ENCODE measurements around the gene ALX4. TPM values are rescaled to one million over a fixed set of nuclear protein-coding genes. Genes with fewer than 3 reads are reported as not detected.

ALX4 gene
- total and polyA plus RNA-seq, 9 of the 15 experiments (the other 6 are each of a cell fraction or from before 2014, with no cell fraction given), result 0.07 to 1.2 (median 0.33) TPM

DNA sequence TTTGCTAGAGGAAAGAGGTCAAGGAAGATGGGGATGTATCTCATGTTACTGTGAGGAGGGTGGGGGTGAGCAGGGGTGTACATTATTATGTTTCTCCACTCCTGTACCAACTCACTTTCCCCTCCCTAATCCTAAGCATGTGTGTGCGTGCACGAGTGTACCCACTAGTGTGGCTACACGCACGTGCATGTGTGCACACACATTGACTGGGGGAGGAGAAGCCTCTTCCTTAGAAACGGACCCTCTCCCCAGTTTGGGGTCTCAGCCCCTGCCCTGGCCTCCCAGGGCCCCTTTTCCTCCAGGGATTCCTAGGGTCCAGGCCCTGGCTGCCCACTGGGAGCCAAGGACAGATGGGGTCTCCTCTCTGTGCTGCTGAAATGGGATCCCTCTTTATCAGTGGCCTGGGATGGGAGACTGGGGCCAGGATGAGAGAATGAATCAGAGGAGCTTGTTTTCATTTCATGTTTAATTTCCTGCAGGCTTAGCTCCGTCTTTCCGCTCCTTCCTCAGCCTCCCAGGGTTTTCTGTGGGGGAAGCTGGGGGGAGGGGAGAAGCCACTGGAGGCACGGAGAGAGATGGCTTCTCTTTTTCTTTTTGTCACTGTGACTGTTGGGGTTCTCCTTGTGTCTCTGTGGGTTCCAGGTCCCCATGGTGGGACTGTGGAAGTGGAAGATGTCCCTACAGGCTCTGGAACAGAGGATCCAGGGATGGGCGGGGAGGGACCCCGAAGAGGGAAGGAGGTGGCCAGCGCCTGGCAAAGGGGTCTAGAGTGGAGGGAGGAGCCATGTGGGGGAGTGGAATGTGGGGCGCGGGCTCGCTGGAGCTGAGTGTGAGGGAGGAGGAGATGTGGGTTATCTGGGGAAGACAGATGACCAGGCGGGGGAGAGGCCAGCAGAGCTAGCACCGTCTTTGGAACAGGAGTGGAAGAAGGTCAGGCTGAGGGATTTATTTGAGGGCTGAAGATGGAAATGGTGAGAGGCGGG, 40.3 kb downstream of the ALX4 start (continued):
- TF ChIP-seq, protein P1, sequence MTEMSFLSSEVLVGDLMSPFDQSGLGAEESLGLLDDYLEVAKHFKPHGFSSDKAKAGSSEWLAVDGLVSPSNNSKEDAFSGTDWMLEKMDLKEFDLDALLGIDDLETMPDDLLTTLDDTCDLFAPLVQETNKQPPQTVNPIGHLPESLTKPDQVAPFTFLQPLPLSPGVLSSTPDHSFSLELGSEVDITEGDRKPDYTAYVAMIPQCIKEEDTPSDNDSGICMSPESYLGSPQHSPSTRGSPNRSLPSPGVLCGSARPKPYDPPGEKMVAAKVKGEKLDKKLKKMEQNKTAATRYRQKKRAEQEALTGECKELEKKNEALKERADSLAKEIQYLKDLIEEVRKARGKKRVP (CRISPR knock-in tag; IDR thresholded peaks at IDR 0.05), result no peak
- peak; percentile 78; the same call in 1 of the 2 replicates for TF ChIP-seq ZNF589 (CRISPR knock-in tag; IDR thresholded peaks at IDR 0.05; ENCODE audit: low read depth)
- TF ChIP-seq ZNF316 (IDR thresholded peaks at IDR 0.05), result no peak
- TF ChIP-seq TBP (optimal IDR thresholded peaks at IDR 0.05; ENCODE audit: low read depth, low read length), result no peak
- TF ChIP-seq ZNF324 (CRISPR knock-in tag; IDR thresholded peaks at IDR 0.05), result no peak
- TF ChIP-seq HMGN3 (IDR thresholded peaks at IDR 0.05; ENCODE audit: borderline replicate concordance, extremely low read depth, insufficient read length, low read depth, low read length), result peak; percentile 76
- TF ChIP-seq STAG1 (CRISPR knock-in tag; IDR thresholded peaks at IDR 0.05; ENCODE audit: borderline replicate concordance), result no peak
- TF ChIP-seq, protein P2, sequence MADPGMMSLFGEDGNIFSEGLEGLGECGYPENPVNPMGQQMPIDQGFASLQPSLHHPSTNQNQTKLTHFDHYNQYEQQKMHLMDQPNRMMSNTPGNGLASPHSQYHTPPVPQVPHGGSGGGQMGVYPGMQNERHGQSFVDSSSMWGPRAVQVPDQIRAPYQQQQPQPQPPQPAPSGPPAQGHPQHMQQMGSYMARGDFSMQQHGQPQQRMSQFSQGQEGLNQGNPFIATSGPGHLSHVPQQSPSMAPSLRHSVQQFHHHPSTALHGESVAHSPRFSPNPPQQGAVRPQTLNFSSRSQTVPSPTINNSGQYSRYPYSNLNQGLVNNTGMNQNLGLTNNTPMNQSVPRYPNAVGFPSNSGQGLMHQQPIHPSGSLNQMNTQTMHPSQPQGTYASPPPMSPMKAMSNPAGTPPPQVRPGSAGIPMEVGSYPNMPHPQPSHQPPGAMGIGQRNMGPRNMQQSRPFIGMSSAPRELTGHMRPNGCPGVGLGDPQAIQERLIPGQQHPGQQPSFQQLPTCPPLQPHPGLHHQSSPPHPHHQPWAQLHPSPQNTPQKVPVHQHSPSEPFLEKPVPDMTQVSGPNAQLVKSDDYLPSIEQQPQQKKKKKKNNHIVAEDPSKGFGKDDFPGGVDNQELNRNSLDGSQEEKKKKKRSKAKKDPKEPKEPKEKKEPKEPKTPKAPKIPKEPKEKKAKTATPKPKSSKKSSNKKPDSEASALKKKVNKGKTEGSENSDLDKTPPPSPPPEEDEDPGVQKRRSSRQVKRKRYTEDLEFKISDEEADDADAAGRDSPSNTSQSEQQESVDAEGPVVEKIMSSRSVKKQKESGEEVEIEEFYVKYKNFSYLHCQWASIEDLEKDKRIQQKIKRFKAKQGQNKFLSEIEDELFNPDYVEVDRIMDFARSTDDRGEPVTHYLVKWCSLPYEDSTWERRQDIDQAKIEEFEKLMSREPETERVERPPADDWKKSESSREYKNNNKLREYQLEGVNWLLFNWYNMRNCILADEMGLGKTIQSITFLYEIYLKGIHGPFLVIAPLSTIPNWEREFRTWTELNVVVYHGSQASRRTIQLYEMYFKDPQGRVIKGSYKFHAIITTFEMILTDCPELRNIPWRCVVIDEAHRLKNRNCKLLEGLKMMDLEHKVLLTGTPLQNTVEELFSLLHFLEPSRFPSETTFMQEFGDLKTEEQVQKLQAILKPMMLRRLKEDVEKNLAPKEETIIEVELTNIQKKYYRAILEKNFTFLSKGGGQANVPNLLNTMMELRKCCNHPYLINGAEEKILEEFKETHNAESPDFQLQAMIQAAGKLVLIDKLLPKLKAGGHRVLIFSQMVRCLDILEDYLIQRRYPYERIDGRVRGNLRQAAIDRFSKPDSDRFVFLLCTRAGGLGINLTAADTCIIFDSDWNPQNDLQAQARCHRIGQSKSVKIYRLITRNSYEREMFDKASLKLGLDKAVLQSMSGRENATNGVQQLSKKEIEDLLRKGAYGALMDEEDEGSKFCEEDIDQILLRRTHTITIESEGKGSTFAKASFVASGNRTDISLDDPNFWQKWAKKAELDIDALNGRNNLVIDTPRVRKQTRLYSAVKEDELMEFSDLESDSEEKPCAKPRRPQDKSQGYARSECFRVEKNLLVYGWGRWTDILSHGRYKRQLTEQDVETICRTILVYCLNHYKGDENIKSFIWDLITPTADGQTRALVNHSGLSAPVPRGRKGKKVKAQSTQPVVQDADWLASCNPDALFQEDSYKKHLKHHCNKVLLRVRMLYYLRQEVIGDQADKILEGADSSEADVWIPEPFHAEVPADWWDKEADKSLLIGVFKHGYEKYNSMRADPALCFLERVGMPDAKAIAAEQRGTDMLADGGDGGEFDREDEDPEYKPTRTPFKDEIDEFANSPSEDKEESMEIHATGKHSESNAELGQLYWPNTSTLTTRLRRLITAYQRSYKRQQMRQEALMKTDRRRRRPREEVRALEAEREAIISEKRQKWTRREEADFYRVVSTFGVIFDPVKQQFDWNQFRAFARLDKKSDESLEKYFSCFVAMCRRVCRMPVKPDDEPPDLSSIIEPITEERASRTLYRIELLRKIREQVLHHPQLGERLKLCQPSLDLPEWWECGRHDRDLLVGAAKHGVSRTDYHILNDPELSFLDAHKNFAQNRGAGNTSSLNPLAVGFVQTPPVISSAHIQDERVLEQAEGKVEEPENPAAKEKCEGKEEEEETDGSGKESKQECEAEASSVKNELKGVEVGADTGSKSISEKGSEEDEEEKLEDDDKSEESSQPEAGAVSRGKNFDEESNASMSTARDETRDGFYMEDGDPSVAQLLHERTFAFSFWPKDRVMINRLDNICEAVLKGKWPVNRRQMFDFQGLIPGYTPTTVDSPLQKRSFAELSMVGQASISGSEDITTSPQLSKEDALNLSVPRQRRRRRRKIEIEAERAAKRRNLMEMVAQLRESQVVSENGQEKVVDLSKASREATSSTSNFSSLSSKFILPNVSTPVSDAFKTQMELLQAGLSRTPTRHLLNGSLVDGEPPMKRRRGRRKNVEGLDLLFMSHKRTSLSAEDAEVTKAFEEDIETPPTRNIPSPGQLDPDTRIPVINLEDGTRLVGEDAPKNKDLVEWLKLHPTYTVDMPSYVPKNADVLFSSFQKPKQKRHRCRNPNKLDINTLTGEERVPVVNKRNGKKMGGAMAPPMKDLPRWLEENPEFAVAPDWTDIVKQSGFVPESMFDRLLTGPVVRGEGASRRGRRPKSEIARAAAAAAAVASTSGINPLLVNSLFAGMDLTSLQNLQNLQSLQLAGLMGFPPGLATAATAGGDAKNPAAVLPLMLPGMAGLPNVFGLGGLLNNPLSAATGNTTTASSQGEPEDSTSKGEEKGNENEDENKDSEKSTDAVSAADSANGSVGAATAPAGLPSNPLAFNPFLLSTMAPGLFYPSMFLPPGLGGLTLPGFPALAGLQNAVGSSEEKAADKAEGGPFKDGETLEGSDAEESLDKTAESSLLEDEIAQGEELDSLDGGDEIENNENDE (IDR thresholded peaks at IDR 0.05; ENCODE audit: low read depth, low read length), result no peak
- no peak for TF ChIP-seq ETS2 (tag; IDR thresholded peaks at IDR 0.05; ENCODE audit: borderline replicate concordance, poor library complexity, severe bottlenecking)
- no peak for TF ChIP-seq MYBL2 (IDR thresholded peaks at IDR 0.05; ENCODE audit: low read depth)
- TF ChIP-seq MYBL2 (CRISPR knock-in tag; IDR thresholded peaks at IDR 0.05; ENCODE audit: borderline replicate concordance), result no peak
- TF ChIP-seq, protein P3, sequence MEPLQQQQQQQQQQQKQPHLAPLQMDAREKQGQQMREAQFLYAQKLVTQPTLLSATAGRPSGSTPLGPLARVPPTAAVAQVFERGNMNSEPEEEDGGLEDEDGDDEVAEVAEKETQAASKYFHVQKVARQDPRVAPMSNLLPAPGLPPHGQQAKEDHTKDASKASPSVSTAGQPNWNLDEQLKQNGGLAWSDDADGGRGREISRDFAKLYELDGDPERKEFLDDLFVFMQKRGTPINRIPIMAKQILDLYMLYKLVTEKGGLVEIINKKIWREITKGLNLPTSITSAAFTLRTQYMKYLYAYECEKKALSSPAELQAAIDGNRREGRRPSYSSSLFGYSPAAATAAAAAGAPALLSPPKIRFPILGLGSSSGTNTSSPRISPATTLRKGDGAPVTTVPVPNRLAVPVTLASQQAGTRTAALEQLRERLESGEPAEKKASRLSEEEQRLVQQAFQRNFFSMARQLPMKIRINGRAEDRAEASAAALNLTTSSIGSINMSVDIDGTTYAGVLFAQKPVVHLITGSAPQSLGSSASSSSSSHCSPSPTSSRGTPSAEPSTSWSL (CRISPR knock-in tag; IDR thresholded peaks at IDR 0.05; ENCODE audit: borderline replicate concordance), result no peak
